PFSK-1 (cell line): ENCODE measurements around the gene CDH8.

ENCODE experiments used
- FOXP2 ChIP-seq: optimal IDR thresholded peaks from 2 replicates; pipeline ENCODE3; 2011; ENCODE audit warnings: borderline replicate concordance, control low read depth, inconsistent platforms; ENCODE audit not compliant: insufficient read depth; ENCODE audit errors: extremely low read length, extremely low read depth
- POLR2AphosphoS5 ChIP-seq: IDR thresholded peaks from 2 replicates; pipeline ENCODE4 v1.6.1; 2012; ENCODE audit warnings: low read depth, mild to moderate bottlenecking, control low read depth, low read length, moderate library complexity
- SIN3A ChIP-seq: IDR thresholded peaks from 2 replicates; pipeline ENCODE4 v1.6.1; 2012; ENCODE audit warnings: mild to moderate bottlenecking, low read length, moderate library complexity, borderline replicate concordance; ENCODE audit not compliant: insufficient read depth
- TAF1 ChIP-seq: IDR thresholded peaks from 2 replicates; pipeline ENCODE4 v1.6.1; 2012; ENCODE audit warnings: low read length, control low read depth, borderline replicate concordance; ENCODE audit not compliant: insufficient read depth
- TF ChIP-seq, protein P1 (sequence below), 2 experiments: IDR thresholded peaks; 2 replicates each; pipeline versions ENCODE4 v1.6.1 to v1.8.0; 2011 to 2012; ENCODE audit warnings: low read depth in 2 of 2, low read length in 2 of 2, control low read depth in 1 of 2, inconsistent platforms in 1 of 2, mild to moderate bottlenecking in 1 of 2, moderate library complexity in 1 of 2; ENCODE audit not compliant: insufficient read depth in 1 of 2

Gene CDH8

DNA sequence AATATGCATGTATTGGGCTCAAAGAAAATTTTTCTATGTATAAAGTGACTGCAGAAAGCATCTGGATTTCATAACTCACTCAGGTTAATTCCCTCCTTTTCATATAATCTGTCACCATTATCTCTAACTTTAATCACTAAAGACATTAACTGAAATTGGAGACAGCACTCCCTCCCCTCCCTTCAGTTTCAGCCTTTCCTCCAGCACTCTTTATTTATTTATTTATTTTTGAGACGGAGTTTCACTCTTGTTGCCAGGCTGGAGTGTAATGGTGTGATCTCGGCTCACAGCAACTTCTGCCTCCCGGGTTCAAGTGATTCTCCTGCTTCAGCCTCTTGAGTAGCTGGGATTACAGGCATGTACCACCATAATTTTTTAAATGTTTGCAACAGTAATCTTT lies 43.1 kb downstream of the CDH8 start:
- TF ChIP-seq SIN3A (no peak), FOXP2 (no peak), POLR2AphosphoS5 (no peak), TAF1 (no peak)
- TF ChIP-seq, protein P1, sequence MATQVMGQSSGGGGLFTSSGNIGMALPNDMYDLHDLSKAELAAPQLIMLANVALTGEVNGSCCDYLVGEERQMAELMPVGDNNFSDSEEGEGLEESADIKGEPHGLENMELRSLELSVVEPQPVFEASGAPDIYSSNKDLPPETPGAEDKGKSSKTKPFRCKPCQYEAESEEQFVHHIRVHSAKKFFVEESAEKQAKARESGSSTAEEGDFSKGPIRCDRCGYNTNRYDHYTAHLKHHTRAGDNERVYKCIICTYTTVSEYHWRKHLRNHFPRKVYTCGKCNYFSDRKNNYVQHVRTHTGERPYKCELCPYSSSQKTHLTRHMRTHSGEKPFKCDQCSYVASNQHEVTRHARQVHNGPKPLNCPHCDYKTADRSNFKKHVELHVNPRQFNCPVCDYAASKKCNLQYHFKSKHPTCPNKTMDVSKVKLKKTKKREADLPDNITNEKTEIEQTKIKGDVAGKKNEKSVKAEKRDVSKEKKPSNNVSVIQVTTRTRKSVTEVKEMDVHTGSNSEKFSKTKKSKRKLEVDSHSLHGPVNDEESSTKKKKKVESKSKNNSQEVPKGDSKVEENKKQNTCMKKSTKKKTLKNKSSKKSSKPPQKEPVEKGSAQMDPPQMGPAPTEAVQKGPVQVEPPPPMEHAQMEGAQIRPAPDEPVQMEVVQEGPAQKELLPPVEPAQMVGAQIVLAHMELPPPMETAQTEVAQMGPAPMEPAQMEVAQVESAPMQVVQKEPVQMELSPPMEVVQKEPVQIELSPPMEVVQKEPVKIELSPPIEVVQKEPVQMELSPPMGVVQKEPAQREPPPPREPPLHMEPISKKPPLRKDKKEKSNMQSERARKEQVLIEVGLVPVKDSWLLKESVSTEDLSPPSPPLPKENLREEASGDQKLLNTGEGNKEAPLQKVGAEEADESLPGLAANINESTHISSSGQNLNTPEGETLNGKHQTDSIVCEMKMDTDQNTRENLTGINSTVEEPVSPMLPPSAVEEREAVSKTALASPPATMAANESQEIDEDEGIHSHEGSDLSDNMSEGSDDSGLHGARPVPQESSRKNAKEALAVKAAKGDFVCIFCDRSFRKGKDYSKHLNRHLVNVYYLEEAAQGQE (IDR thresholded peaks at IDR 0.05; ENCODE audit: insufficient read depth in 1 of 2, low read depth in 2 of 2, low read length in 2 of 2) = no peak

DNA sequence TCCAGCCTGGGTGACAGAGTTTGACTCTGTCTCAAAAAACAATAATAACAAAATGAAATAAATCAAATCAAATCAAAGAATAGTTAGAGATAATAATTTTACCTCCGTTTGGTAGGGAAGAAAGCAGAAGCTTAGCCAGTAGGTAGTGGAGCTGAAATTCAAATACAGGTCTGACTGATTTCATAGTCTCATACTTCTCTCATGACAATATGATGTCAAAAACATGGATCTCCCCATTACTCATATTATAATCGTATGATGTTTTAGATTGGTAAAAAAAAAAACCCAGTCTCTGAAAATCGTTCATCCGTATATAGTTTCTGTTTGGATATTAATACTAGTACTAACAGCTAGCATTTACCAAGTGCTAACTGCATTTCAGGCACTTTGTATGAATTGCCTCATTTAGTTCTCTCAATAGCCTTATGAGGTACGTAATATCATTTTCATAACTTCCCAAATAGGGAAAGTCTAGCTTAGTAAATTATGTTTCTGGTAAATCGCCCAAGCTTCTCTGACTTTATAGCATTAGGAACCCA lies 48.7 kb downstream of the CDH8 start:
- TF ChIP-seq SIN3A = no peak
- TF ChIP-seq, protein P1 (IDR thresholded peaks at IDR 0.05; ENCODE audit: insufficient read depth in 1 of 2, low read depth in 2 of 2, low read length in 2 of 2) = no peak
- TF ChIP-seq TAF1 = no peak
- TF ChIP-seq POLR2AphosphoS5 = no peak
- no peak for TF ChIP-seq FOXP2

DNA sequence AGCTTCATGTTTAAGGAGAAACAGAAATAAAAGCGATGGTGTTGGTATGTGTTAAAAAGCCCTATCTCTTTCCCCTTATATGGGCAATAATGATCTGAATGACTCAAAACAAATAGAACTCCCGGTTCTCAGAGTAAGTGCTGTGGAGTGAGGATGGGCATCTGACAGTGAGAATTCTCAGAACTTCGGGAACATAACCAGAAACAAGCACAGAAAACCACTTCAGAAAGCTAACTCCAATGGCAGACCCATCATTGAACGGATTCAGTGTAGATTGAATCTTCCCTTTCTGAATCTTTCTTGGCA lies 67.2 kb downstream of the CDH8 start:
- TF ChIP-seq POLR2AphosphoS5 = no peak
- no peak for TF ChIP-seq TAF1
- no peak for TF ChIP-seq FOXP2
- TF ChIP-seq, protein P1 (IDR thresholded peaks at IDR 0.05; ENCODE audit: insufficient read depth in 1 of 2, low read depth in 2 of 2, low read length in 2 of 2) = no peak
- TF ChIP-seq SIN3A = no peak

DNA sequence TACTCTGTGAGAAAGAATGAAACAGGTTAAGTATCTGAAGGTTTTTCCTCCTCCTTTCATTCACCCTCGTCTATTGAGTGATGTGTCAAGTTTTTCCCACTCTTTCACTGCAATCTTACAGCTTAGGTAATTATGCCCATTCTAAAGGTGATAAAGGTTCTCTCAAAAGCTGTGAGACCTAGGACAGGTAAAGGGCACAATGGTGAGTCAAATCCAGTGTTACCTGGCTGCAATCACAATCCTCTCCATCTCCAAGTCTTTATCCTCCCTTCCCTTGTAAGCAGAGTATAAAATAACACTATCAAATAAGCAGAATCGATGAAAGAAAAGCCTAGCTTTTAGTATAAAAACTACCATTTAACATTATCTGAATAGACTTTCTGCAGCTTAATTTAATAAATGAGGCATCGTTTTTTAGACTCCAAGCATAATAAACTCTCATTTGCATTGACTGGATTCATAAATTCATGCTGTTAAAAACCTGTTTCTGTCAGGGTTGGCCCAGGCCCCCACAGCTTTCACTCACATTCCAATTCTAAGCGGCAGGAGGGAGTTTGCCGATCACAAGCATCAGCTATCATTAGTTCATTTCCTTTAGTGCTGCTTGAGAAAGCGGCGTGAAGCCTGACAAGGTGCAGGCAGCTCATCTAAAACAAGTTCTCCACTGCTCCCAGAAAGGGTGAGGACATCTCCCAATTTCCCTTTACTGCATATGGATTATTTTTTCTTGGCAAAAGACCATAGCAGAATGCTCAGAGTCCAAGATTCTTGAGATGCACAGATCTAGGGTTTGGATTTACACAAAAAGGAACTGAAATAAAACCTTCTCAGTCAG lies 67.8 kb downstream of the CDH8 start:
- TF ChIP-seq, protein P1 (IDR thresholded peaks at IDR 0.05; ENCODE audit: insufficient read depth in 1 of 2, low read depth in 2 of 2, low read length in 2 of 2) = no peak
- TF ChIP-seq SIN3A (no peak), TAF1 (no peak), FOXP2 (no peak), POLR2AphosphoS5 (no peak)
